HCT116 (cell line): ENCODE results near the gene LZTR1. TPM values are rescaled to one million over a fixed set of nuclear protein-coding genes. Genes with fewer than 3 reads are reported as not detected.

Experiments used
- ATAC-seq: fragments of 200-7000 bp; cut with Tn5 transposase; 2 replicates; pipeline ENCODE4 v1.9.1; 2020; ENCODE audit warnings: mild to moderate bottlenecking, moderate library complexity
- BruUV-seq: library from RNA; stranded (reverse); fragments of 400-500 nt; replicated peaks from 2 replicates; lab custom pipeline; 2021; lab: Mats Ljungman, UMichigan
- CTCF ChIA-PET: fragments of 300-600 bp; sonication (Branson Sonifier 250); formaldehyde crosslinking; loops from one replicate; lab custom pipeline; 2021; ENCODE audit warnings: antibody characterized with exemption; lab: Charles Lee
- POLR2A ChIA-PET: fragments of 300-600, 350-600 bp; sonication (Branson Sonifier 250); formaldehyde crosslinking; loops from one replicate; lab custom pipeline; 2021; ENCODE audit warnings: antibody characterized with exemption; lab: Charles Lee
- RAD21 ChIA-PET, 2 experiments: fragments of 300-600 bp; sonication (Branson Sonifier 250); formaldehyde crosslinking; loops; one replicate each; lab custom pipeline; 2023; ENCODE audit warnings: low total read pairs in 2 of 2; ENCODE audit not compliant: uncharacterized antibody in 2 of 2, unreplicated experiment in 2 of 2, low non-redundant PET in 1 of 2; lab: Charles Lee
- DNase-seq: peaks from one replicate; pipeline ENCODE4 v3.0.0-alpha.2; 2010; ENCODE audit warnings: low read depth, low spot score
- H2AFZ ChIP-seq: fragments of 200-600 bp; shearing (Covaris generic), sonication (generic); 2 replicates; pipeline ENCODE4 v1.6.1; 2017; ENCODE audit warnings: low read depth, mixed run types, mixed read lengths, antibody characterized with exemption, low read length; ENCODE audit not compliant: poor library complexity, severe bottlenecking
- H3K27ac ChIP-seq: 2 replicates; pipeline ENCODE4 v1.5.1; 2012; ENCODE audit warnings: low read depth, low read length
- H3K27me3 ChIP-seq: fragments of 200-600 bp; sonication (generic); 2 replicates; pipeline ENCODE4 v1.6.1; 2016; ENCODE audit warnings: mixed run types, low read length, mixed read lengths; ENCODE audit not compliant: insufficient read depth
- H3K36me3 ChIP-seq, 2 experiments: fragments of 200-500 bp in 1 of 2; fragments of 200-600 bp in 1 of 2; sonication (Bioruptor generic) in 1 of 2; sonication (generic) in 1 of 2; 2 replicates each; pipeline versions ENCODE4 v1.5.1 to v1.6.1; 2014 to 2016; ENCODE audit warnings: low read length in 2 of 2, inconsistent platforms in 1 of 2, mixed read lengths in 1 of 2, mixed run types in 1 of 2; ENCODE audit not compliant: insufficient read depth in 2 of 2, control insufficient read depth in 1 of 2
- H3K4me1 ChIP-seq, 2 experiments: fragments of 200-600 bp in 1 of 2; sonication (generic) in 1 of 2; 2 replicates each; pipeline versions ENCODE4 v1.5.1 to v1.6.1; 2012 to 2017; ENCODE audit warnings: low read length in 2 of 2, inconsistent platforms in 1 of 2, mild to moderate bottlenecking in 1 of 2, mixed read lengths in 1 of 2, mixed run types in 1 of 2, moderate library complexity in 1 of 2; ENCODE audit not compliant: insufficient read depth in 2 of 2, control insufficient read depth in 1 of 2
- H3K4me2 ChIP-seq: fragments of 200-600 bp; sonication (generic); 2 replicates; pipeline ENCODE4 v1.6.1; 2017; ENCODE audit warnings: mixed run types, low read length, mixed read lengths
- H3K4me3 ChIP-seq, 2 experiments: fragments of 200-600 bp in 1 of 2; sonication (generic) in 1 of 2; replicated peaks in 1 of 2; 2 replicates each; pipeline ENCODE4 v1.5.1; 2011 to 2016; ENCODE audit warnings: low read length in 2 of 2, control low read depth in 1 of 2, low read depth in 1 of 2, mild to moderate bottlenecking in 1 of 2, mixed read lengths in 1 of 2, mixed run types in 1 of 2
- H3K79me2 ChIP-seq: fragments of 200-600 bp; sonication (generic); 2 replicates; pipeline ENCODE4 v1.6.1; 2017; ENCODE audit warnings: mild to moderate bottlenecking, mixed run types, low read length, moderate library complexity, mixed read lengths; ENCODE audit not compliant: insufficient read depth
- H3K9ac ChIP-seq: fragments of 200-600 bp; sonication (generic); 2 replicates; pipeline ENCODE4 v1.6.1; 2016; ENCODE audit warnings: low read length, mixed read lengths
- H3K9me2 ChIP-seq: fragments of 200-600 bp; sonication (generic), shearing (Covaris generic); 2 replicates; pipeline ENCODE4 v1.6.1; 2017; ENCODE audit warnings: mixed run types, mild to moderate bottlenecking, moderate library complexity; ENCODE audit not compliant: insufficient read depth
- H3K9me3 ChIP-seq, 2 experiments: fragments of 200-500 bp in 1 of 2; fragments of 200-600 bp in 1 of 2; sonication (Bioruptor generic) in 1 of 2; sonication (generic) in 1 of 2; 2 replicates each; pipeline ENCODE4 v1.6.1; 2014 to 2017; ENCODE audit warnings: low read length in 2 of 2, mixed read lengths in 2 of 2, inconsistent platforms in 1 of 2, low read depth in 1 of 2, mild to moderate bottlenecking in 1 of 2, mixed run types in 1 of 2, moderate library complexity in 1 of 2; ENCODE audit not compliant: control insufficient read depth in 1 of 2, insufficient read depth in 1 of 2
- H4K20me1 ChIP-seq: fragments of 200-600 bp; sonication (generic), shearing (Covaris generic); 2 replicates; pipeline ENCODE4 v1.6.1; 2017; ENCODE audit warnings: mixed run types, mild to moderate bottlenecking, moderate library complexity; ENCODE audit not compliant: insufficient read depth
- CBX3 ChIP-seq: IDR thresholded peaks from 2 replicates; pipeline ENCODE4 v1.6.1; 2012; ENCODE audit warnings: low read depth
- CEBPB ChIP-seq: IDR thresholded peaks from 2 replicates; pipeline ENCODE4 v1.6.1; 2012; ENCODE audit warnings: low read depth
- CTCF ChIP-seq, 3 experiments: fragments of 200-600 bp in 1 of 3; sonication (generic) in 1 of 3; IDR thresholded peaks in 2 of 3; conservative IDR thresholded peaks in 1 of 3; 2 replicates each; pipeline ENCODE4 v1.5.1; 2012 to 2017; ENCODE audit warnings: low read depth in 2 of 3, low read length in 2 of 3, antibody characterized with exemption in 1 of 3, borderline replicate concordance in 1 of 3, control low read depth in 1 of 3, mild to moderate bottlenecking in 1 of 3, mixed read lengths in 1 of 3, mixed run types in 1 of 3, moderate library complexity in 1 of 3; ENCODE audit not compliant: insufficient read depth in 1 of 3
- EGR1 ChIP-seq: IDR thresholded peaks from 2 replicates; pipeline ENCODE4 v1.6.1; 2012; ENCODE audit warnings: low read depth
- EZH2phosphoT487 ChIP-seq: fragments of 200-600 bp; IDR thresholded peaks from 2 replicates; pipeline ENCODE4 v1.6.1; 2018; ENCODE audit warnings: antibody characterized with exemption, borderline replicate concordance
- MAX ChIP-seq: IDR thresholded peaks from 2 replicates; pipeline ENCODE4 v1.6.1; 2012
- POLR2A ChIP-seq: IDR thresholded peaks from 2 replicates; pipeline ENCODE4 v1.7.0; 2011; ENCODE audit warnings: borderline replicate concordance; ENCODE audit not compliant: insufficient read depth, insufficient read length; ENCODE audit errors: extremely low read depth
- POLR2AphosphoS5 ChIP-seq: IDR thresholded peaks from 2 replicates; pipeline ENCODE4 v1.6.1; 2011; ENCODE audit warnings: mild to moderate bottlenecking, low read depth, low read length, moderate library complexity
- RAD21 ChIP-seq: IDR thresholded peaks from 2 replicates; pipeline ENCODE4 v1.6.1; 2012; ENCODE audit warnings: low read depth, mild to moderate bottlenecking
- REST ChIP-seq: IDR thresholded peaks from 2 replicates; pipeline ENCODE4 v1.6.1; 2012; ENCODE audit warnings: low read depth
- SIN3A ChIP-seq: IDR thresholded peaks from 2 replicates; pipeline ENCODE4 v1.6.1; 2012; ENCODE audit warnings: low read depth
- SRF ChIP-seq: IDR thresholded peaks from 2 replicates; pipeline ENCODE4 v1.6.1; 2012; ENCODE audit warnings: low read depth
- TCF7L2 ChIP-seq: IDR thresholded peaks from 2 replicates; pipeline ENCODE4 v1.7.0; 2011; ENCODE audit warnings: borderline replicate concordance, inconsistent platforms; ENCODE audit not compliant: insufficient read depth, insufficient read length; ENCODE audit errors: extremely low read depth
- YY1 ChIP-seq: IDR thresholded peaks from 2 replicates; pipeline ENCODE4 v1.6.1; 2011; ENCODE audit warnings: low read length, low read depth, moderate library complexity, mild to moderate bottlenecking; ENCODE audit not compliant: insufficient replicate concordance; ENCODE audit errors: extremely low read depth
- intact Hi-C: fragments of 100-400 bp; cut with micrococcal nuclease; formaldehyde crosslinking; loops from 2 replicates; pipeline ENCODE4 v1.10.0; 2022
- total RNA-seq: library from RNA; stranded (reverse); gene quantifications from one replicate; pipeline ENCODE4 v1.2.1, GENCODE V29; 2021; ENCODE audit not compliant: unreplicated experiment

The LZTR1 gene
- total RNA-seq, 1 experiment from 2014 or later, result 56.5 TPM

DNA sequence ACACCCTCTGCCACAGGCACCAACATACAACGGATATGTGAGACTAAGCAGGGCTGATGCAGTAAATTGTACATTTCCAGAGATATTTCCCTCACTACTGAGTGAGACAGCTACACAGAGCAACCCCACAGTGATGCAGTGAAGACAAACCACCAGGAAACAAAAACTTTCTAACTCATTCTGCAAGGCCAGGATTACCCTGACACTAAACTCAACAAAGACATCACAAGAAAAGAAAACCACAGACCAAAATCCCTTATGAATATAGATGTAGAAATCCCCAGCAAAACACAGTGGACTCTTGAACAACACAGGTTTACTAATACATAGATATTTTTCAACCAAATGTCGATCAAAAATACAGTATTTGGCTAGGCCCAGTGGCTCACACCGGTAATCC is 51.8 kb downstream of the LZTR1 start:
- no peaks in the 10 kb centered on the region for H3K27me3 ChIP-seq
- no peak overlapping the region for H3K27ac ChIP-seq
- no peak overlapping the region for H3K4me3 ChIP-seq
- no peaks in the 10 kb centered on the region for H4K20me1 ChIP-seq
- no peak for DNase-seq
- H3K4me2 ChIP-seq, result no peak overlapping the region
- intact Hi-C loops, result no loop called here
- ChIA-PET POLR2A (no interaction called here), CTCF (no interaction called here), RAD21 (no interaction called here)
- no peak overlapping the region for H3K9ac ChIP-seq
- no peaks in the 10 kb centered on the region for H3K9me3 ChIP-seq
- TF ChIP-seq SRF, result no peak
- TF ChIP-seq MAX, result no peak
- TF ChIP-seq CTCF (IDR thresholded peaks at IDR 0.05 in 2 of 3, conservative IDR thresholded peaks at IDR 0.05 in 1 of 3; ENCODE audit: borderline replicate concordance in 1 of 3, insufficient read depth in 1 of 3, low read depth in 2 of 3, low read length in 2 of 3), result no peak
- no peak for TF ChIP-seq POLR2A
- TF ChIP-seq CEBPB, result no peak
- no peak for TF ChIP-seq RAD21
- TF ChIP-seq POLR2AphosphoS5, result no peak
- no peak for TF ChIP-seq TCF7L2
- no peak for TF ChIP-seq SIN3A
- TF ChIP-seq EGR1, result no peak
- TF ChIP-seq EZH2phosphoT487, result no peak
- TF ChIP-seq REST, result no peak
- TF ChIP-seq YY1, result no peak
- no peak for TF ChIP-seq CBX3
- no peak overlapping the region for H2AFZ ChIP-seq
- no peaks in the 10 kb centered on the region for H3K4me1 ChIP-seq
- H3K79me2 ChIP-seq, result no peaks in the 10 kb centered on the region
- BruUV-seq, result no TSS peak
- no peaks in the 10 kb centered on the region for H3K9me2 ChIP-seq
- no peak for ATAC-seq
- H3K36me3 ChIP-seq, result no peaks in the 10 kb centered on the region
